Liver (tissue), 3 donors: ENCODE measurements around the gene SLC6A18.

Experiments used
- EGR1 ChIP-seq, 2 donors: IDR thresholded peaks; 2 replicates each; pipeline ENCODE4 v1.6.1; 2016 to 2018; ENCODE audit warnings: antibody characterized with exemption in 2 of 2, low read depth in 2 of 2
- FOXA1 ChIP-seq: IDR thresholded peaks from 2 replicates; pipeline ENCODE4 v1.6.1; 2016; ENCODE audit warnings: antibody characterized with exemption
- HNF4A ChIP-seq, 2 donors: conservative IDR thresholded peaks; 2 replicates each; pipeline ENCODE4 v1.6.1; 2016; ENCODE audit warnings: antibody characterized with exemption in 2 of 2, mild to moderate bottlenecking in 2 of 2
- RAD21 ChIP-seq, 2 donors: IDR thresholded peaks; 2 replicates each; pipeline ENCODE4 v1.6.1; 2016; ENCODE audit warnings: antibody characterized with exemption in 2 of 2, mild to moderate bottlenecking in 2 of 2
- RXRA ChIP-seq, 2 donors: IDR thresholded peaks; 2 replicates each; pipeline ENCODE4 v1.6.1; 2017 to 2018; ENCODE audit warnings: antibody characterized with exemption in 2 of 2, mild to moderate bottlenecking in 1 of 2
- SP1 ChIP-seq: IDR thresholded peaks from 2 replicates; pipeline ENCODE4 v1.6.1; 2018; ENCODE audit warnings: antibody characterized with exemption, mild to moderate bottlenecking
- YY1 ChIP-seq: IDR thresholded peaks from 2 replicates; pipeline ENCODE4 v1.6.1; 2016; ENCODE audit warnings: antibody characterized with exemption, mild to moderate bottlenecking
- TF ChIP-seq, protein P1 (sequence below): IDR thresholded peaks from 2 replicates; pipeline ENCODE4 v1.6.1; 2016; ENCODE audit warnings: antibody characterized with exemption
- TF ChIP-seq, protein P2 (sequence below): fragments of 150-350 bp; IDR thresholded peaks from 2 replicates; pipeline ENCODE4 v1.5.1; 2017; ENCODE audit warnings: improper control_type of control experiment, low read depth, low read length; ENCODE audit not compliant: missing input control
- TF ChIP-seq, protein P3 (sequence below): IDR thresholded peaks from 2 replicates; pipeline ENCODE4 v1.6.1; 2016; ENCODE audit warnings: antibody characterized with exemption
- TF ChIP-seq, protein P4 (sequence below): IDR thresholded peaks from 2 replicates; pipeline ENCODE4 v1.6.1; 2016; ENCODE audit warnings: antibody characterized with exemption, mild to moderate bottlenecking
- donor health status: healthy.
- donor health status: healthy.

DNA sequence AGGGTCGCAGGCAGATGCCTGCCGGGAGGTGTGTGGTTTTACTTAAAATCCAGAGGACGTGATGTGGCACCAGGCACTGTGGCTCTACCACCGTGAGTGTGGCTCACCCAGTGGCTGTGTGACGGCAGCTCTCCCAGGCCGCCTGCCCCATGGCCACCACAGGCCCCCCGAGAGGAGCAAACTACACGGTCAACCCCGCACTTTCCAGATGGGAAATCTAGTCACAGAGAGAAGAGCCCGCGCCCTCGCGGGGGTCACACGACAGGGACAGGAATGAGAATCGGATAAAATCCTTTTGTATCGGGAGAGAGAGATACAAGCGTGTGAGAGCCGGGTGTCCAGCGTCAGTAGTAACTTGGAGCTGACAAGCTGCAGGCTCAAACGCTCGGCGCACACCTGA, 45.2 kb downstream of the SLC6A18 start:
- TF ChIP-seq, protein P1, sequence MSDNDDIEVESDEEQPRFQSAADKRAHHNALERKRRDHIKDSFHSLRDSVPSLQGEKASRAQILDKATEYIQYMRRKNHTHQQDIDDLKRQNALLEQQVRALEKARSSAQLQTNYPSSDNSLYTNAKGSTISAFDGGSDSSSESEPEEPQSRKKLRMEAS, result no peak
- TF ChIP-seq, protein P2, sequence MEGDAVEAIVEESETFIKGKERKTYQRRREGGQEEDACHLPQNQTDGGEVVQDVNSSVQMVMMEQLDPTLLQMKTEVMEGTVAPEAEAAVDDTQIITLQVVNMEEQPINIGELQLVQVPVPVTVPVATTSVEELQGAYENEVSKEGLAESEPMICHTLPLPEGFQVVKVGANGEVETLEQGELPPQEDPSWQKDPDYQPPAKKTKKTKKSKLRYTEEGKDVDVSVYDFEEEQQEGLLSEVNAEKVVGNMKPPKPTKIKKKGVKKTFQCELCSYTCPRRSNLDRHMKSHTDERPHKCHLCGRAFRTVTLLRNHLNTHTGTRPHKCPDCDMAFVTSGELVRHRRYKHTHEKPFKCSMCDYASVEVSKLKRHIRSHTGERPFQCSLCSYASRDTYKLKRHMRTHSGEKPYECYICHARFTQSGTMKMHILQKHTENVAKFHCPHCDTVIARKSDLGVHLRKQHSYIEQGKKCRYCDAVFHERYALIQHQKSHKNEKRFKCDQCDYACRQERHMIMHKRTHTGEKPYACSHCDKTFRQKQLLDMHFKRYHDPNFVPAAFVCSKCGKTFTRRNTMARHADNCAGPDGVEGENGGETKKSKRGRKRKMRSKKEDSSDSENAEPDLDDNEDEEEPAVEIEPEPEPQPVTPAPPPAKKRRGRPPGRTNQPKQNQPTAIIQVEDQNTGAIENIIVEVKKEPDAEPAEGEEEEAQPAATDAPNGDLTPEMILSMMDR, result no peak
- TF ChIP-seq FOXA1 (no peak), RAD21 (IDR thresholded peaks at IDR 0.05) (no peak), RXRA (IDR thresholded peaks at IDR 0.05) (no peak), HNF4A (conservative IDR thresholded peaks at IDR 0.05) (no peak), EGR1 (IDR thresholded peaks at IDR 0.05; ENCODE audit: low read depth in 2 of 2) (no peak), YY1 (no peak), SP1 (no peak)
- TF ChIP-seq, protein P3, sequence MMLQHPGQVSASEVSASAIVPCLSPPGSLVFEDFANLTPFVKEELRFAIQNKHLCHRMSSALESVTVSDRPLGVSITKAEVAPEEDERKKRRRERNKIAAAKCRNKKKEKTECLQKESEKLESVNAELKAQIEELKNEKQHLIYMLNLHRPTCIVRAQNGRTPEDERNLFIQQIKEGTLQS, result no peak
- TF ChIP-seq, protein P4, sequence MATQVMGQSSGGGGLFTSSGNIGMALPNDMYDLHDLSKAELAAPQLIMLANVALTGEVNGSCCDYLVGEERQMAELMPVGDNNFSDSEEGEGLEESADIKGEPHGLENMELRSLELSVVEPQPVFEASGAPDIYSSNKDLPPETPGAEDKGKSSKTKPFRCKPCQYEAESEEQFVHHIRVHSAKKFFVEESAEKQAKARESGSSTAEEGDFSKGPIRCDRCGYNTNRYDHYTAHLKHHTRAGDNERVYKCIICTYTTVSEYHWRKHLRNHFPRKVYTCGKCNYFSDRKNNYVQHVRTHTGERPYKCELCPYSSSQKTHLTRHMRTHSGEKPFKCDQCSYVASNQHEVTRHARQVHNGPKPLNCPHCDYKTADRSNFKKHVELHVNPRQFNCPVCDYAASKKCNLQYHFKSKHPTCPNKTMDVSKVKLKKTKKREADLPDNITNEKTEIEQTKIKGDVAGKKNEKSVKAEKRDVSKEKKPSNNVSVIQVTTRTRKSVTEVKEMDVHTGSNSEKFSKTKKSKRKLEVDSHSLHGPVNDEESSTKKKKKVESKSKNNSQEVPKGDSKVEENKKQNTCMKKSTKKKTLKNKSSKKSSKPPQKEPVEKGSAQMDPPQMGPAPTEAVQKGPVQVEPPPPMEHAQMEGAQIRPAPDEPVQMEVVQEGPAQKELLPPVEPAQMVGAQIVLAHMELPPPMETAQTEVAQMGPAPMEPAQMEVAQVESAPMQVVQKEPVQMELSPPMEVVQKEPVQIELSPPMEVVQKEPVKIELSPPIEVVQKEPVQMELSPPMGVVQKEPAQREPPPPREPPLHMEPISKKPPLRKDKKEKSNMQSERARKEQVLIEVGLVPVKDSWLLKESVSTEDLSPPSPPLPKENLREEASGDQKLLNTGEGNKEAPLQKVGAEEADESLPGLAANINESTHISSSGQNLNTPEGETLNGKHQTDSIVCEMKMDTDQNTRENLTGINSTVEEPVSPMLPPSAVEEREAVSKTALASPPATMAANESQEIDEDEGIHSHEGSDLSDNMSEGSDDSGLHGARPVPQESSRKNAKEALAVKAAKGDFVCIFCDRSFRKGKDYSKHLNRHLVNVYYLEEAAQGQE, result no peak
